Measurements from ENCODE around the gene AGRN. TPM values are rescaled to one million over a fixed set of nuclear protein-coding genes. Genes with fewer than 3 reads are reported as not detected.
"Not testable (repeated sequence)": the region's sequence is repeated elsewhere in the genome, so short reads cannot be mapped to it uniquely, and the experiment has no call there.

AGRN gene
- total RNA-seq, 4 donors from 2014 or later: 17.0 to 31.6 (median 22.6) TPM

- Histone ChIP-seq H3K27ac (replicated peaks in 1 of 4) (no peak overlapping the region), H3K9me3 (no peaks in the 10 kb centered on the region), H3K4me3 (no peak overlapping the region), H3K27me3 (no peaks in the 10 kb centered on the region), H3K36me3 (peaks cover 0 to 11% (median 4%) of the 10 kb centered on the region in 4 donors), H3K4me1 (no peaks in the 10 kb centered on the region)
- intact Hi-C loops (cut with DNase I): no loop called here
- WGBS: 86% methylated on average over 14 of the region's 14 CpGs
- no peak for DNase-seq (ENCODE audit: extremely low spot score)
- TF ChIP-seq EP300 (IDR thresholded peaks at IDR 0.05): no peak
- no peak for TF ChIP-seq POLR2AphosphoS5 (IDR thresholded peaks at IDR 0.05)
- no peak for TF ChIP-seq CTCF (IDR thresholded peaks at IDR 0.05)
- TF ChIP-seq POLR2A (IDR thresholded peaks at IDR 0.05; ENCODE audit: low read depth): no peak
Observed at GRCh38 chr1:1092894-1093609, 73.1 kb downstream of the AGRN start.

GRCh38 chr1:1093610-1093943 lies 73.7 kb downstream of the AGRN start:
- TF ChIP-seq CTCF (IDR thresholded peaks at IDR 0.05) (no peak), POLR2A (IDR thresholded peaks at IDR 0.05; ENCODE audit: low read depth) (no peak), EP300 (IDR thresholded peaks at IDR 0.05) (no peak), POLR2AphosphoS5 (IDR thresholded peaks at IDR 0.05) (no peak)
- Histone ChIP-seq H3K4me3 (no peak overlapping the region), H3K36me3 (peaks cover 0 to 11% (median 4%) of the 10 kb centered on the region in 4 donors), H3K4me1 (no peaks in the 10 kb centered on the region), H3K9me3 (no peaks in the 10 kb centered on the region), H3K27me3 (no peaks in the 10 kb centered on the region), H3K27ac (replicated peaks in 1 of 4) (no peak overlapping the region)
- no peak for DNase-seq (ENCODE audit: extremely low spot score)
- 90% methylated on average over 10 of the region's 10 CpGs for WGBS
- intact Hi-C loops (cut with DNase I): no loop called here

GRCh38 chr1:1094981-1095380 lies 75.1 kb downstream of the AGRN start:
- TF ChIP-seq POLR2AphosphoS5 (IDR thresholded peaks at IDR 0.05): no peak
- no peak for TF ChIP-seq EP300 (IDR thresholded peaks at IDR 0.05)
- TF ChIP-seq CTCF (IDR thresholded peaks at IDR 0.05): no peak
- no peak for TF ChIP-seq POLR2A (IDR thresholded peaks at IDR 0.05; ENCODE audit: low read depth)
- WGBS: 94% methylated on average over 7 of the region's 7 CpGs
- H3K4me1 ChIP-seq: no peaks in the 10 kb centered on the region
- no peak for DNase-seq (ENCODE audit: extremely low spot score)
- no peaks in the 10 kb centered on the region for H3K9me3 ChIP-seq
- no peak overlapping the region for H3K27ac ChIP-seq (replicated peaks in 1 of 4)
- H3K36me3 ChIP-seq: peaks cover 0 to 7% (median 1%) of the 10 kb centered on the region in 4 donors
- H3K27me3 ChIP-seq: no peaks in the 10 kb centered on the region
- no peak overlapping the region for H3K4me3 ChIP-seq
- intact Hi-C loops (cut with DNase I): no loop called here

- H3K27ac ChIP-seq (replicated peaks in 1 of 4); H3K27me3 ChIP-seq; H3K9me3 ChIP-seq; DNase-seq (ENCODE audit: extremely low spot score); intact Hi-C loops (cut with DNase I); H3K36me3 ChIP-seq; H3K4me1 ChIP-seq; H3K4me3 ChIP-seq: not testable (repeated sequence)
- 96% methylated on average over 5 of the region's 5 CpGs for WGBS
Observed at GRCh38 chr1:1096136-1096535, 76.2 kb downstream of the AGRN start.

GRCh38 chr1:1098681-1099421 lies 78.9 kb downstream of the AGRN start:
- no peak overlapping the region for H3K4me3 ChIP-seq
- no peaks in the 10 kb centered on the region for H3K36me3 ChIP-seq
- TF ChIP-seq CTCF (IDR thresholded peaks at IDR 0.05): no peak
- TF ChIP-seq POLR2A (IDR thresholded peaks at IDR 0.05; ENCODE audit: low read depth): no peak
- no peak for TF ChIP-seq POLR2AphosphoS5 (IDR thresholded peaks at IDR 0.05)
- TF ChIP-seq EP300 (IDR thresholded peaks at IDR 0.05): no peak
- H3K27ac ChIP-seq (replicated peaks in 1 of 4): no peak overlapping the region
- intact Hi-C loops (cut with DNase I): no loop called here
- H3K9me3 ChIP-seq: no peaks in the 10 kb centered on the region
- no peak for DNase-seq (ENCODE audit: extremely low spot score)
- 89% methylated on average over 18 of the region's 18 CpGs for WGBS
- H3K27me3 ChIP-seq: no peaks in the 10 kb centered on the region
- no peaks in the 10 kb centered on the region for H3K4me1 ChIP-seq

Data from esophagus muscularis mucosa (tissue), 4 donors.